Spleen (tissue), 11 donors: Measurements from ENCODE around the gene NOP14. TPM values are rescaled to one million over a fixed set of nuclear protein-coding genes. Genes with fewer than 3 reads are reported as not detected.

Experiments used
- DNase-seq: peaks from one replicate; pipeline ENCODE4 v3.0.0-alpha.2; 2020
- H3K27ac ChIP-seq, 8 donors: fragments of 200-600 bp; sonication (generic) in 7 of 8; 1 replicate in 4 of 8; 2 replicates in 4 of 8; pipeline versions ENCODE4 v1.5.0 to v1.8.0; 2016 to 2021; ENCODE audit warnings: inconsistent platforms in 4 of 8, mild to moderate bottlenecking in 4 of 8, moderate library complexity in 1 of 8
- H3K27me3 ChIP-seq, 7 donors: fragments of 200-600 bp; sonication (generic) in 6 of 7; replicated peaks in 1 of 7; 1 replicate in 4 of 7; 2 replicates in 3 of 7; pipeline versions ENCODE4 v1.5.0 to v1.8.0; 2016 to 2021; ENCODE audit warnings: inconsistent platforms in 3 of 7, mild to moderate bottlenecking in 1 of 7
- H3K36me3 ChIP-seq, 6 donors: fragments of 200-600 bp; sonication (generic) in 5 of 6; 1 replicate in 4 of 6; 2 replicates in 2 of 6; pipeline versions ENCODE4 v1.5.0 to v1.8.0; 2016 to 2021; ENCODE audit warnings: inconsistent platforms in 2 of 6
- H3K4me1 ChIP-seq, 6 donors: fragments of 200-600 bp; sonication (generic) in 5 of 6; 1 replicate in 3 of 6; 2 replicates in 3 of 6; pipeline versions ENCODE4 v1.5.0 to v1.8.0; 2016 to 2021; ENCODE audit warnings: inconsistent platforms in 3 of 6
- H3K4me3 ChIP-seq, 8 donors: fragments of 200-600 bp; sonication (generic) in 7 of 8; 1 replicate in 4 of 8; 2 replicates in 4 of 8; pipeline versions ENCODE4 v1.5.0 to v1.8.0; 2016 to 2021; ENCODE audit warnings: inconsistent platforms in 4 of 8, mild to moderate bottlenecking in 4 of 8, moderate library complexity in 2 of 8
- H3K9me3 ChIP-seq, 8 donors: fragments of 200-600 bp; sonication (generic) in 7 of 8; 1 replicate in 4 of 8; 2 replicates in 4 of 8; pipeline versions ENCODE4 v1.5.0 to v1.8.0; 2016 to 2021; ENCODE audit warnings: inconsistent platforms in 4 of 8
- POLR2A ChIP-seq, 3 donors: fragments of 450-650 bp; IDR thresholded peaks; one replicate each; pipeline ENCODE4 v1.5.1; 2017; ENCODE audit warnings: antibody characterized with exemption in 3 of 3, mild to moderate bottlenecking in 1 of 3
- POLR2AphosphoS5 ChIP-seq, 3 donors: sonication (generic); formaldehyde crosslinking; IDR thresholded peaks; one replicate each; pipeline ENCODE4 v1.5.1; 2017; ENCODE audit warnings: antibody characterized with exemption in 3 of 3
- WGBS, 5 donors: extraction: QIAGEN DNeasy Blood & Tissue Kit in 3 of 5; methylation state at CpG; one replicate each; pipeline versions ENCODE4 v1.1.5 to v1.1.7; 2013 to 2018; 5-methylcytosine and 5-hydroxymethylcytosine counted together
- intact Hi-C: fragments of 100-400 bp; cut with DNase I; formaldehyde crosslinking; loops from one replicate; pipeline ENCODE4 v1.15.0; 2023; ENCODE audit warnings: low total_unique reads
- polyA plus RNA-seq, 3 donors: library from polyadenylated mRNA; stranded (reverse); fragments of 200-250 nt; gene quantifications; one replicate each; pipeline ENCODE4 v1.2.1, GENCODE V29; 2013
- total RNA-seq, 7 donors: library from RNA; depleted of rRNA in 3 of 7; stranded (reverse); fragments of >200 nt in 3 of 7; fragmentation: NEBNext Ultra II Directional in 4 of 7; extraction: Animal tissue kit (Norgen Biotek cat#: 25700) in 4 of 7; gene quantifications; one replicate each; pipeline versions ENCODE4 v1.1.0 to v1.2.1, GENCODE V29; 2016 to 2021
- TF ChIP-seq, protein P1 (sequence below), 11 experiments: fragments of 200-600 bp in 7 of 11; fragments of 450-650 bp in 4 of 11; sonication (generic) in 4 of 11; IDR thresholded peaks in 8 of 11; conservative IDR thresholded peaks in 3 of 11; 1 replicate in 7 of 11; 2 replicates in 4 of 11; pipeline versions ENCODE4 v1.4.0 to v1.8.0; 2016 to 2021; ENCODE audit warnings: antibody characterized with exemption in 11 of 11, inconsistent platforms in 4 of 11, mild to moderate bottlenecking in 1 of 11
- donor health status: healthy with polysubstance abuse.
- donor health status: DM: no; HTN: no; CAD: no; lungs with moderate emphysema.
- donor health status: DM: no; HTN: no; CAD: no.
- donor health status: Bipolar disorder and iron deficiency.
- donor health status: healthy.
- donor health status: DM: no; HTN: no; CAD: no.
- donor health status: DM: yes; HTN: yes; CAD: no.

NOP14 gene
- total and polyA plus RNA-seq, 10 donors, result 10.2 to 30.5 (median 22.1) TPM

DNA sequence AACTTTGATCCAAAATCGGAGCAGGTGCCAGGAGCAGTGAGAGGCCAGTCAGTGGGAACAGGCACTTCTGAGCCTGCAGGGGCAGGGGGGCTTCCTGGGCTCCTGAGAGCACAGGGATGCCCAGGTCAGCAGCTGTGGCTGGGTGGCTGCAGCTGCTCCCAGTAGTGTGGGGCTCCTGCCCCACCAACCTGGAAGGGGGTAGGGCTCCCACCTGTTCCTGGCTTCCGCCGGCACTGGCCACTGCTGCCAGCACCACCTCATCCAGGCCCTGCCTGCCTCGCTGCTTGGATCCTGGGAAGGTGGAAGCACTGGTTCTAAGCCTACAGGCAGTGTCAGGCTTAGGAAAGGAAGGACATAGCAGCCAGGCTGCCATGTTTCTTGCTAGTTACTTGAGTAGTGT lies 18.8 kb upstream of the NOP14 start:
- no peak for DNase-seq
- WGBS, 5 donors, result 73 to 90% (median 89%) methylated on average over 3 to 4 of the region's 4 CpGs

DNA sequence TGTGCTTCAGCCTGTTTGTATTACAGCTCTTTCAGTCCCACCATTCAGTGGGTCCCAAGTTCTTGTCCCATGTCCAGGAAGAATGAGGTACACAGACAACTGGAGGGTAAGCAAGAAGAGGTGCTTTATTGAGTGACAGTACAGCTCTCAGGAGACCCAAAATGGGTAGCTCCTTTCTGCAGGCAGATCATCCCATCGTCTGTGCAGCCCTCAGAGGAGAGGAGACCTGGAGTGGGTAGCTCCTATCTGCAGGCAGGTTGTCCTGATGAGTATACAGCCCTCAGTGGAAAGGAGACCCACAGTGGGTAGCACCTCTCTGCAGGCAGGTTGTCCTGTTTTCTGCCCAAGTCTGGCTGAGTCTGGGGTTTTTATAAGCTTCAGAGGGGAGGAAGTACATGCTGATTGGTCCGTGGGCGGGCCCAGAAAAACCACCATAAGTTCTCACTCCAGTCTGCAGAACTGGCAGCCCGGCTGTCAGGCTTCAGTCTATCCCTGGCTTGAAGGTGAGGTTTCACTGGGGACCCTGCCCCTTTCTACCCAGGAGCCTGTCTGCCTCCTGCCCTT lies 18.1 kb upstream of the NOP14 start:
- H3K36me3 ChIP-seq, result no peaks in the 10 kb centered on the region
- H3K27me3 ChIP-seq, result no peaks in the 10 kb centered on the region
- no peak for DNase-seq
- H3K27ac ChIP-seq, result no peak overlapping the region
- H3K4me3 ChIP-seq, result no peak overlapping the region
- no peak for TF ChIP-seq POLR2A (IDR thresholded peaks at IDR 0.05)
- no peak for TF ChIP-seq POLR2AphosphoS5 (IDR thresholded peaks at IDR 0.05)
- TF ChIP-seq, protein P1, sequence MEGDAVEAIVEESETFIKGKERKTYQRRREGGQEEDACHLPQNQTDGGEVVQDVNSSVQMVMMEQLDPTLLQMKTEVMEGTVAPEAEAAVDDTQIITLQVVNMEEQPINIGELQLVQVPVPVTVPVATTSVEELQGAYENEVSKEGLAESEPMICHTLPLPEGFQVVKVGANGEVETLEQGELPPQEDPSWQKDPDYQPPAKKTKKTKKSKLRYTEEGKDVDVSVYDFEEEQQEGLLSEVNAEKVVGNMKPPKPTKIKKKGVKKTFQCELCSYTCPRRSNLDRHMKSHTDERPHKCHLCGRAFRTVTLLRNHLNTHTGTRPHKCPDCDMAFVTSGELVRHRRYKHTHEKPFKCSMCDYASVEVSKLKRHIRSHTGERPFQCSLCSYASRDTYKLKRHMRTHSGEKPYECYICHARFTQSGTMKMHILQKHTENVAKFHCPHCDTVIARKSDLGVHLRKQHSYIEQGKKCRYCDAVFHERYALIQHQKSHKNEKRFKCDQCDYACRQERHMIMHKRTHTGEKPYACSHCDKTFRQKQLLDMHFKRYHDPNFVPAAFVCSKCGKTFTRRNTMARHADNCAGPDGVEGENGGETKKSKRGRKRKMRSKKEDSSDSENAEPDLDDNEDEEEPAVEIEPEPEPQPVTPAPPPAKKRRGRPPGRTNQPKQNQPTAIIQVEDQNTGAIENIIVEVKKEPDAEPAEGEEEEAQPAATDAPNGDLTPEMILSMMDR (IDR thresholded peaks at IDR 0.05 in 8 of 11, conservative IDR thresholded peaks at IDR 0.05 in 3 of 11), result no peak
- H3K4me1 ChIP-seq, result peaks cover 0 to 7% (median 0%) of the 10 kb centered on the region in 6 donors
- WGBS, 5 donors, result 71 to 91% (median 87%) methylated on average over 1 to 4 of the region's 4 CpGs
- peaks cover 0 to 30% (median 19%) of the 10 kb centered on the region in 8 donors for H3K9me3 ChIP-seq
- intact Hi-C loops, result no loop called here

More for the DNA sequence above, 18.8 kb upstream of the NOP14 start:
- Histone ChIP-seq H3K9me3 (peaks cover 0 to 30% (median 19%) of the 10 kb centered on the region in 8 donors), H3K27ac (no peak overlapping the region), H3K4me3 (no peak overlapping the region), H3K4me1 (peaks cover 0 to 7% (median 0%) of the 10 kb centered on the region in 6 donors), H3K36me3 (no peaks in the 10 kb centered on the region), H3K27me3 (no peaks in the 10 kb centered on the region)
- TF ChIP-seq POLR2A (IDR thresholded peaks at IDR 0.05) (no peak), POLR2AphosphoS5 (IDR thresholded peaks at IDR 0.05) (no peak)
- TF ChIP-seq, protein P1 (IDR thresholded peaks at IDR 0.05 in 8 of 11, conservative IDR thresholded peaks at IDR 0.05 in 3 of 11), result no peak
- intact Hi-C loops, result no loop called here

DNA sequence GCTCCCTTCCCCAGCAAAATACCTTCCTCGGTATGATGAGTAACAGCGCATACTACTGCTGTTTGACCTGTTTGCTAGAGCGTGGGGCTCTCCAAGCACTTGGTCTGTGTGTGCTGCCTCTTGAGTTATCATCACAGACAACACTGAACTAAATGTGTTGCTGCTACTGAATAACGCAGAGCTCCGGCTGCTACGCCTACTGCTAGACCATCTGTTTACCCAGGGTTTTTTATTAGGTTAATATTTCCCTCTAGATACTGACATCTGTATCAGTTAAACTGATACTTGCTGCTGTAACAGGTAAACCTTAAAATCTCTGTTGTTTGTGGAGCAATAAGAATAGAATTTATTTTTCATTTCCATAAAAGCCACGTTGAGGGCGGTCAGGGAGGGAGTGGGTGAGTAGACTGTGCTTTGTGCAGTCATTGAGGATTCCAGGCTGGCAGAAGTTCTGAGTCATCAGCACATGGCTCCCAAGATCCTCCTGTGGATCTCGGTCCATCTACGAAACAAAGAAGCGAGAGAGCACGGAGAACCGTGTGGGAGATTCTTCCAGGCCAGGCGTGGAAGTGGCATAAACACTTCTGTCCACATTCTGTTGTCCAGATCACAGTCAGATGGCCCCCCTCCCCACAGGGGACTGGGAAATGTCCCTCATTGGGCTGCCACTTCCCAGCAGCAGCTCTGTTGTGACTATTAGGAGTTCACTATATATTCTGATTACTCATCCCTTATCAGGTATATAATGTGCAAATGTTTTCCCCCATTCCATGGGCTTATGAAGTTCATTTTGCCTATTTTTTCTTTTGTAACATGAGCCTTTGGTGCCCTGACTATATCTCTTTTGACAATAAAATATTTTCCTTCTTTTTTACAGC lies 14.2 kb upstream of the NOP14 start:
- WGBS, 5 donors, result 89 to 94% (median 93%) methylated on average over 14 of the region's 14 CpGs
- intact Hi-C loops, result no loop called here
- no peak for DNase-seq
- no peak overlapping the region for H3K4me3 ChIP-seq
- no peaks in the 10 kb centered on the region for H3K36me3 ChIP-seq
- peaks cover 0 to 7% (median 0%) of the 10 kb centered on the region in 6 donors for H3K4me1 ChIP-seq
- H3K27me3 ChIP-seq, result no peaks in the 10 kb centered on the region
- H3K9me3 ChIP-seq, result peaks cover 0 to 23% (median 19%) of the 10 kb centered on the region in 8 donors
- TF ChIP-seq POLR2AphosphoS5 (IDR thresholded peaks at IDR 0.05), result no peak
- TF ChIP-seq, protein P1 (IDR thresholded peaks at IDR 0.05 in 8 of 11, conservative IDR thresholded peaks at IDR 0.05 in 3 of 11), result no peak
- H3K27ac ChIP-seq, result no peak overlapping the region

DNA sequence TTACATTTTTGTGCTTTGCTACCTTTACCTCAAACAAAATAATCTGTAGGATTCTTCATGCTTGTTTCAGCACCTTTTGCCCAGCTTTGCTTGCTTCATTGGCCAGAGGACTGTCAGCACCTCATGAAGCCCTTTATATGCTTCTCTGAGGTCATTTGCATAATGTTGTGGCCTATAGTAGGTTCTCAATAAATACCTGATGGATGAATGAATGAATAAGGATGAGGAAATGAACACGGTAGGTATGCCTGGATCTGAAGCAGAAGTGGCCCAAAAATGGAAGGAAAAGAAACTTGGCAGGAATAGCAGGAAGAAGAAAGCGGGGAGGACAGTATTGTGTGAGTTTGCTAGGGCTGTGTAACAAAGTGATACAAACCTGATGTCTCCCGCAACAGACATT lies 8.1 kb upstream of the NOP14 start:
- no peaks in the 10 kb centered on the region for H3K9me3 ChIP-seq
- 72 to 91% (median 83%) methylated on average over 3 of the region's 3 CpGs for WGBS, 5 donors
- H3K4me3 ChIP-seq, result no peak overlapping the region
- H3K36me3 ChIP-seq, result no peaks in the 10 kb centered on the region
- intact Hi-C loops, result no loop called here
- no peak for DNase-seq
- no peaks in the 10 kb centered on the region for H3K27me3 ChIP-seq
- no peaks in the 10 kb centered on the region for H3K4me1 ChIP-seq
- H3K27ac ChIP-seq, result no peak overlapping the region
- no peak for TF ChIP-seq POLR2A (IDR thresholded peaks at IDR 0.05)
- TF ChIP-seq, protein P1 (IDR thresholded peaks at IDR 0.05 in 8 of 11, conservative IDR thresholded peaks at IDR 0.05 in 3 of 11), result no peak
- no peak for TF ChIP-seq POLR2AphosphoS5 (IDR thresholded peaks at IDR 0.05)
